NT2/D1 (cell line): ENCODE measurements around the gene PFKM.

ENCODE experiments used
- YY1 ChIP-seq: IDR thresholded peaks from 2 replicates; pipeline ENCODE4 v1.6.1; 2011; ENCODE audit not compliant: insufficient read length, insufficient read depth
- ZNF274 ChIP-seq: IDR thresholded peaks from 2 replicates; pipeline ENCODE4 v1.6.1; 2011; ENCODE audit warnings: mild to moderate bottlenecking, low read depth, low read length

DNA sequence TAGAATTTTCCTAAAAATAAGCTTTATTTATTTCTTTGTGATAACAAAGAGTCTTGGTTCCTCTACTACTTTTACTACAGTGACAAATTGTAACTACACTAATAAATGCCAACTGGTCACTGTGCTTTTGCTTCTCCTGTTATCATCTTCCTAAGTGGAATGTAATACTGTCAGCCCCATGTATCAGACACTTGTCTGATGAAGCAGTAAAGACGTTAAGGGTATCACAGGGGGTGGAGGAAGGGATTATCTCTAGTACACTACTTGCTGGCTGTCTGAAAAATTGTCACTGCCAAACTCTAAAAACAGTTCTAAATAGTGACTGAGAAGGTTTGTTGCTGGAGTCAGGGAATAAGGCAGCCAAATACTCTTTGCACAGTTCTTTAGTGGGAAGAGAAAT lies 26.8 kb downstream of the PFKM start:
- no peak for TF ChIP-seq YY1
- TF ChIP-seq ZNF274: no peak
